Loucy (cell line): Measurements from ENCODE around the gene ZBED4.

ENCODE experiments used
- EZH2phosphoT487 ChIP-seq: fragments of 200-600 bp; IDR thresholded peaks from 2 replicates; pipeline ENCODE4 v1.6.1; 2018; ENCODE audit warnings: antibody characterized with exemption, mild to moderate bottlenecking, moderate library complexity, borderline replicate concordance
- TF ChIP-seq, protein P1 (sequence below): fragments of 200-600 bp; sonication (generic); conservative IDR thresholded peaks from 2 replicates; pipeline ENCODE4 v1.5.1; 2014; ENCODE audit warnings: mild to moderate bottlenecking, antibody characterized with exemption, low read length

DNA sequence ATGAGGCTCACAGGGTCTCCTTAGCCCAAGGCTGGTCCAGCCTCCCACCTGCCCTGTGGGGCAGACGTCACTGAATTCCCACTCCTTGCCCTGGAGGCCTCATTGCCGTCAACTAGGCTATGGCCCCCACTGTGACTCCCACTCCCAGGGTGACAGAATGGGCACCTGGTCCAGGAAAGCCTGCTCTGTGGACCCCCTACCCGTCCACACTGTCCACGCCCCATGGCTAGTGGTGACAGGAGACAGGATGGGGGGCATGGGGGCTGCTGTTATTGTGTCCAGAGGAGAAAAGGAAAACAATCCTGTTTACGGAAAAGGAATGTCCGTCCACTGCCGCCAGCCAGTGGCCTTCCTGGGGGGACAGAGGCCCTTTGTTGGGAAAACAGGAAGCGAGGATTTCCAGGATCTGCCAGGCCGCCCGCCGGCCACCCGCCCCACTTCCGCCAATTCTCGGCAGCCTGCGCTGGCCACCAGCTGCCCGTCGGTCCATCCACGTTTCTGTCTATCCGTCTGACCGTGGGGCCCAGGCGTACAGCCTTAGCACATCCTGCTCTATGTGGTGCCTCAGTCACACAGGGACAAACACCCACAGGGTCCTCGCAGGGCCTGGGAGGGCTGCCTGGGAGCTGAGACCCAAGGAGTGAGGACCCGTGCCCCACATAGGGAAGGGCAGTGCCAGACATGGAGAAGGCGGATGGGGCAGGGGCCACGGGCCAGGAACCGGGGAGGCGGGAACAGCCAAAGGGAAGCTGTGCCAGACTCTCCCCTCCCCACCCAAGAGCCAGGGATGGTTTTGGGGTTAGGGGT lies 84.3 kb downstream of the ZBED4 start:
- TF ChIP-seq, protein P1, sequence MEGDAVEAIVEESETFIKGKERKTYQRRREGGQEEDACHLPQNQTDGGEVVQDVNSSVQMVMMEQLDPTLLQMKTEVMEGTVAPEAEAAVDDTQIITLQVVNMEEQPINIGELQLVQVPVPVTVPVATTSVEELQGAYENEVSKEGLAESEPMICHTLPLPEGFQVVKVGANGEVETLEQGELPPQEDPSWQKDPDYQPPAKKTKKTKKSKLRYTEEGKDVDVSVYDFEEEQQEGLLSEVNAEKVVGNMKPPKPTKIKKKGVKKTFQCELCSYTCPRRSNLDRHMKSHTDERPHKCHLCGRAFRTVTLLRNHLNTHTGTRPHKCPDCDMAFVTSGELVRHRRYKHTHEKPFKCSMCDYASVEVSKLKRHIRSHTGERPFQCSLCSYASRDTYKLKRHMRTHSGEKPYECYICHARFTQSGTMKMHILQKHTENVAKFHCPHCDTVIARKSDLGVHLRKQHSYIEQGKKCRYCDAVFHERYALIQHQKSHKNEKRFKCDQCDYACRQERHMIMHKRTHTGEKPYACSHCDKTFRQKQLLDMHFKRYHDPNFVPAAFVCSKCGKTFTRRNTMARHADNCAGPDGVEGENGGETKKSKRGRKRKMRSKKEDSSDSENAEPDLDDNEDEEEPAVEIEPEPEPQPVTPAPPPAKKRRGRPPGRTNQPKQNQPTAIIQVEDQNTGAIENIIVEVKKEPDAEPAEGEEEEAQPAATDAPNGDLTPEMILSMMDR = no peak
- no peak for TF ChIP-seq EZH2phosphoT487
